Smooth muscle cell (in vitro differentiated cells): ENCODE data around the gene GPR171. TPM values are rescaled to one million over a fixed set of nuclear protein-coding genes. Genes with fewer than 3 reads are reported as not detected.

Source experiments
- DNase-seq: peaks from one replicate; lab custom pipeline; 2025; ENCODE audit not compliant: unreplicated experiment; lab: John Stamatoyannopoulos, UW
- H2AFZ ChIP-seq: fragments of 200-600 bp; sonication (generic); 2 replicates; pipeline ENCODE4 v1.6.0; 2016; ENCODE audit warnings: antibody characterized with exemption, low read depth, mild to moderate bottlenecking
- H3F3A ChIP-seq: fragments of 200-600 bp; sonication (generic); 2 replicates; pipeline ENCODE4 v1.6.0; 2017; ENCODE audit warnings: antibody characterized with exemption, low read depth
- H3K27ac ChIP-seq: fragments of 200-600 bp; sonication (generic); 2 replicates; pipeline ENCODE4 v1.5.1; 2016; ENCODE audit warnings: low read depth, mild to moderate bottlenecking
- H3K27me3 ChIP-seq: fragments of 200-600 bp; sonication (generic); 2 replicates; pipeline ENCODE4 v1.6.1; 2016; ENCODE audit warnings: low read depth, mild to moderate bottlenecking
- H3K36me3 ChIP-seq: fragments of 200-600 bp; sonication (generic); 2 replicates; pipeline ENCODE4 v1.5.1; 2016; ENCODE audit warnings: low read depth
- H3K4me1 ChIP-seq: fragments of 200-600 bp; sonication (generic); 2 replicates; pipeline ENCODE4 v1.5.1; 2016; ENCODE audit warnings: low read depth
- H3K4me2 ChIP-seq: fragments of 200-600 bp; sonication (generic); 2 replicates; pipeline ENCODE4 v1.6.0; 2016; ENCODE audit warnings: mild to moderate bottlenecking
- H3K4me3 ChIP-seq: fragments of 200-600 bp; sonication (generic); 2 replicates; pipeline ENCODE4 v1.5.1; 2016; ENCODE audit warnings: mild to moderate bottlenecking
- H3K79me2 ChIP-seq: fragments of 200-600 bp; sonication (generic); 2 replicates; pipeline ENCODE4 v1.6.0; 2016; ENCODE audit warnings: low read depth, mild to moderate bottlenecking
- H3K9ac ChIP-seq: fragments of 200-600 bp; sonication (generic); 2 replicates; pipeline ENCODE4 v1.6.0; 2016; ENCODE audit warnings: low read depth
- H3K9me3 ChIP-seq: fragments of 200-600 bp; sonication (generic); replicated peaks from 2 replicates; pipeline ENCODE4 v1.5.1; 2016; ENCODE audit warnings: low read depth
- H4K20me1 ChIP-seq: fragments of 200-600 bp; sonication (generic); 2 replicates; pipeline ENCODE4 v1.6.0; 2016; ENCODE audit warnings: low read depth
- WGBS: methylation state at CpG from one replicate; pipeline ENCODE4 v1.1.7; 2016; ENCODE audit warnings: low lambda C conversion rate; 5-methylcytosine and 5-hydroxymethylcytosine counted together
- polyA plus RNA-seq: library from polyadenylated mRNA; unstranded; fragments of >200 nt; fragmentation: Nextera tagmentation; extraction: Ambion mirVana; gene quantifications from 2 replicates; pipeline ENCODE4 v1.2.1, GENCODE V29; 2016
- total RNA-seq: library from RNA; depleted of rRNA; stranded (reverse); fragments of >200 nt; gene quantifications from 2 replicates; pipeline ENCODE4 v1.2.3, GENCODE V29; 2014
- TF ChIP-seq, protein P1 (sequence below): fragments of 200-600 bp; sonication (generic); IDR thresholded peaks from 2 replicates; pipeline ENCODE4 v1.5.1; 2017; ENCODE audit warnings: borderline replicate concordance, mild to moderate bottlenecking, antibody characterized with exemption; ENCODE audit not compliant: insufficient read depth, poor library complexity, severe bottlenecking

GPR171 gene
- total and polyA plus RNA-seq, 2 experiments from 2014 or later, result 4.2 TPM; not detected in 1

- H3K27me3 ChIP-seq, result no peaks in the 10 kb centered on the region
- DNase-seq, result no peak
- 58% methylated on average over 9 of the region's 9 CpGs for WGBS
- H3K4me2 ChIP-seq, result peak overlapping the region; percentile 20
- H3K4me1 ChIP-seq, result peaks cover 11% of the 10 kb centered on the region
- H3K4me3 ChIP-seq, result no peak overlapping the region
- H3K36me3 ChIP-seq, result no peaks in the 10 kb centered on the region
- H4K20me1 ChIP-seq, result no peaks in the 10 kb centered on the region
- H3F3A ChIP-seq, result peaks cover 5% of the 10 kb centered on the region
- H3K9me3 ChIP-seq, result no peaks in the 10 kb centered on the region
- peak overlapping the region; percentile 15 for H3K27ac ChIP-seq
- H3K79me2 ChIP-seq, result no peaks in the 10 kb centered on the region
- TF ChIP-seq, protein P1, sequence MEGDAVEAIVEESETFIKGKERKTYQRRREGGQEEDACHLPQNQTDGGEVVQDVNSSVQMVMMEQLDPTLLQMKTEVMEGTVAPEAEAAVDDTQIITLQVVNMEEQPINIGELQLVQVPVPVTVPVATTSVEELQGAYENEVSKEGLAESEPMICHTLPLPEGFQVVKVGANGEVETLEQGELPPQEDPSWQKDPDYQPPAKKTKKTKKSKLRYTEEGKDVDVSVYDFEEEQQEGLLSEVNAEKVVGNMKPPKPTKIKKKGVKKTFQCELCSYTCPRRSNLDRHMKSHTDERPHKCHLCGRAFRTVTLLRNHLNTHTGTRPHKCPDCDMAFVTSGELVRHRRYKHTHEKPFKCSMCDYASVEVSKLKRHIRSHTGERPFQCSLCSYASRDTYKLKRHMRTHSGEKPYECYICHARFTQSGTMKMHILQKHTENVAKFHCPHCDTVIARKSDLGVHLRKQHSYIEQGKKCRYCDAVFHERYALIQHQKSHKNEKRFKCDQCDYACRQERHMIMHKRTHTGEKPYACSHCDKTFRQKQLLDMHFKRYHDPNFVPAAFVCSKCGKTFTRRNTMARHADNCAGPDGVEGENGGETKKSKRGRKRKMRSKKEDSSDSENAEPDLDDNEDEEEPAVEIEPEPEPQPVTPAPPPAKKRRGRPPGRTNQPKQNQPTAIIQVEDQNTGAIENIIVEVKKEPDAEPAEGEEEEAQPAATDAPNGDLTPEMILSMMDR, result no peak
- no peak overlapping the region for H2AFZ ChIP-seq
- H3K9ac ChIP-seq, result no peak overlapping the region
Measured at GRCh38 chr3:151225040-151225975, 22.3 kb upstream of the GPR171 start.

- no peak for DNase-seq
- WGBS, result 73% methylated on average over 4 of the region's 4 CpGs
- TF ChIP-seq, protein P1, result no peak
- Histone ChIP-seq H4K20me1 (no peaks in the 10 kb centered on the region), H3K9me3 (no peaks in the 10 kb centered on the region), H3K4me1 (peaks cover 11% of the 10 kb centered on the region), H3K36me3 (no peaks in the 10 kb centered on the region), H3K79me2 (no peaks in the 10 kb centered on the region), H3K4me2 (no peak overlapping the region), H3F3A (peaks cover 8% of the 10 kb centered on the region), H3K4me3 (no peak overlapping the region), H2AFZ (no peak overlapping the region), H3K27me3 (no peaks in the 10 kb centered on the region), H3K9ac (no peak overlapping the region), H3K27ac (no peak overlapping the region)
Measured at GRCh38 chr3:151224268-151224866, 21.4 kb upstream of the GPR171 start.

DNA sequence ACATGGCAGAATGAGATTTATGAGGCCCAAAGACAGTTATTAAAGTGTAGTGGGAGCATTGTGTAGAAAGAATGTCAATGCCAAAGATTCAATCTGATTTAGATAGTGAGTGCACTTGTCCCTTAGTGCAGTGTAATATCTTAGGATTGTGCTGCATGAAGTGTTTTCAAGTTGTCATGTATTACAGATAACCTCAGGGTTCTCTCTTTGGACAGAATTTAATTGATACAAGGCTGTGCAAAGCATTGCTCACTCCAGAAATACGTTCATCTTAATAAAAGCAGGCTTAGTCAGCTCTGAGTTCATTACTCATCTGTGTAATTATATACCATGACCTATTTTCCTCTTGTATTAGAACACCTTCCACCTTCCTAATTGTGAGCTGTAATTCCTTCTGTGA is 16.0 kb upstream of the GPR171 start:
- TF ChIP-seq, protein P1, result no peak
- Histone ChIP-seq H3K79me2 (no peaks in the 10 kb centered on the region), H2AFZ (no peak overlapping the region), H3K4me2 (peak overlapping the region; percentile 67), H3K4me1 (peaks cover 14% of the 10 kb centered on the region), H3K36me3 (no peaks in the 10 kb centered on the region), H3K9ac (peak overlapping the region; percentile 24), H3K27me3 (no peaks in the 10 kb centered on the region), H3F3A (peaks cover 23% of the 10 kb centered on the region), H3K27ac (peak overlapping the region; percentile 91), H3K4me3 (no peak overlapping the region), H4K20me1 (no peaks in the 10 kb centered on the region), H3K9me3 (no peaks in the 10 kb centered on the region)
- 0% methylated on average over 1 of the region's 1 CpG for WGBS
- DNase-seq, result no peak
